Ovary (tissue), 3 donors: ENCODE data around the gene NAPG.

Experiments
- EP300 ChIP-seq: sonication (generic); formaldehyde crosslinking; IDR thresholded peaks from one replicate; pipeline ENCODE4 v1.6.1; 2017; ENCODE audit warnings: antibody characterized with exemption
- POLR2A ChIP-seq: fragments of 450-650 bp; IDR thresholded peaks from one replicate; pipeline ENCODE4 v1.6.1; 2017; ENCODE audit warnings: antibody characterized with exemption, mild to moderate bottlenecking, moderate library complexity
- TF ChIP-seq, protein P1 (sequence below), 3 donors: fragments of 450-650 bp in 2 of 3; fragments of 200-600 bp in 1 of 3; IDR thresholded peaks; one replicate each; pipeline versions ENCODE4 v1.5.1 to v1.8.0; 2016 to 2022; ENCODE audit warnings: antibody characterized with exemption in 3 of 3, mild to moderate bottlenecking in 1 of 3
- donor health status: DM: no; HTN: no; CAD: no.

DNA sequence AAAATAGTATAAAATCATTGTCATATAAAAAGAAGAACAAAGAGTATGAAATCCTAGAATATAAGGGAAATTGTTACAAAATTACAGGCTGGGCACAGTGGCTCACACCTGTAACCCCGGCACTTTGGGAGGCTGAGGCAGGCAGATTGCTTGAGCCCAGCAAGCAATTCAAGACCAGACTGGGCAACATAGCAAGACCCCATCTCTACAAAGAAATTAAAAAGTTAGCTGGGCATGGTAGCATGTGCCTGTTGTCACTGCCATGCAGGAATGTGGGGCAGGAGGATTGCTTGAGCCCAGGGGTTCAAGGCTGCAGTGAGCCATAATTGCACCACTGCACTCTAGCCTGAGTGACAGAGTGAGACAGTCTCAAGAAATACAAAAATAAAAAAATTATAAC is 44.8 kb downstream of the NAPG start:
- TF ChIP-seq, protein P1, sequence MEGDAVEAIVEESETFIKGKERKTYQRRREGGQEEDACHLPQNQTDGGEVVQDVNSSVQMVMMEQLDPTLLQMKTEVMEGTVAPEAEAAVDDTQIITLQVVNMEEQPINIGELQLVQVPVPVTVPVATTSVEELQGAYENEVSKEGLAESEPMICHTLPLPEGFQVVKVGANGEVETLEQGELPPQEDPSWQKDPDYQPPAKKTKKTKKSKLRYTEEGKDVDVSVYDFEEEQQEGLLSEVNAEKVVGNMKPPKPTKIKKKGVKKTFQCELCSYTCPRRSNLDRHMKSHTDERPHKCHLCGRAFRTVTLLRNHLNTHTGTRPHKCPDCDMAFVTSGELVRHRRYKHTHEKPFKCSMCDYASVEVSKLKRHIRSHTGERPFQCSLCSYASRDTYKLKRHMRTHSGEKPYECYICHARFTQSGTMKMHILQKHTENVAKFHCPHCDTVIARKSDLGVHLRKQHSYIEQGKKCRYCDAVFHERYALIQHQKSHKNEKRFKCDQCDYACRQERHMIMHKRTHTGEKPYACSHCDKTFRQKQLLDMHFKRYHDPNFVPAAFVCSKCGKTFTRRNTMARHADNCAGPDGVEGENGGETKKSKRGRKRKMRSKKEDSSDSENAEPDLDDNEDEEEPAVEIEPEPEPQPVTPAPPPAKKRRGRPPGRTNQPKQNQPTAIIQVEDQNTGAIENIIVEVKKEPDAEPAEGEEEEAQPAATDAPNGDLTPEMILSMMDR (IDR thresholded peaks at IDR 0.05): no peak
- TF ChIP-seq EP300: no peak
- TF ChIP-seq POLR2A: no peak
